ENCODE results near the gene TGFBRAP1.
"Not testable (repeated sequence)": the region's sequence is repeated elsewhere in the genome, so short reads cannot be mapped to it uniquely, and the experiment has no call there.

TGFBRAP1 gene

GRCh38 chr2:105358593-105358992 lies 29.1 kb upstream of the TGFBRAP1 start:
- no peak for DNase-seq (ENCODE audit: low read depth in 2 of 2)

DNA sequence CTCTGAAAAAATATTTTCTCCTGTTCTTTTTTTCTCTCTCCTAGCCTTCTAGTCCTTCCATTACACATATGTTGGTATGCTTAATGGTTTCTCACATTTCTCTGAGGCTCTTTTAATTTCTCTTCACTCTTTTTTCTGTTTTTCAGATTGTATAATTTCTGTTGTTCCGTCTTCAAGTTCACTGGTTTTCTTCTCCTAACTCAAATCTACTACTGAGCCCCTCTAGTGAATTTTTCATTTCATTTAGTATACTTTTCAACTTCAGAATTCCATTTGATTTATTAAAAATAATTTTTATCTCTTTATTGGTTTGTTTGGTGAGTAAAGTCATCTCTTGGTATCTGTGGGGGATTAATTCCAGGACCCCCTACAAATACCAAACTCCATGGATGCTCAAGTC lies 27.6 kb upstream of the TGFBRAP1 start:
- DNase-seq (ENCODE audit: low read depth in 2 of 2), result no peak

GRCh38 chr2:105344704-105345345 lies 15.3 kb upstream of the TGFBRAP1 start:
- DNase-seq (ENCODE audit: low read depth in 2 of 2), result no peak

- no peak for DNase-seq (ENCODE audit: low read depth in 2 of 2)
Measured at GRCh38 chr2:105339414-105339813, 9.9 kb upstream of the TGFBRAP1 start.

GRCh38 chr2:105338020-105338385 lies 8.5 kb upstream of the TGFBRAP1 start:
- no peak for DNase-seq (ENCODE audit: low read depth in 2 of 2)

DNA sequence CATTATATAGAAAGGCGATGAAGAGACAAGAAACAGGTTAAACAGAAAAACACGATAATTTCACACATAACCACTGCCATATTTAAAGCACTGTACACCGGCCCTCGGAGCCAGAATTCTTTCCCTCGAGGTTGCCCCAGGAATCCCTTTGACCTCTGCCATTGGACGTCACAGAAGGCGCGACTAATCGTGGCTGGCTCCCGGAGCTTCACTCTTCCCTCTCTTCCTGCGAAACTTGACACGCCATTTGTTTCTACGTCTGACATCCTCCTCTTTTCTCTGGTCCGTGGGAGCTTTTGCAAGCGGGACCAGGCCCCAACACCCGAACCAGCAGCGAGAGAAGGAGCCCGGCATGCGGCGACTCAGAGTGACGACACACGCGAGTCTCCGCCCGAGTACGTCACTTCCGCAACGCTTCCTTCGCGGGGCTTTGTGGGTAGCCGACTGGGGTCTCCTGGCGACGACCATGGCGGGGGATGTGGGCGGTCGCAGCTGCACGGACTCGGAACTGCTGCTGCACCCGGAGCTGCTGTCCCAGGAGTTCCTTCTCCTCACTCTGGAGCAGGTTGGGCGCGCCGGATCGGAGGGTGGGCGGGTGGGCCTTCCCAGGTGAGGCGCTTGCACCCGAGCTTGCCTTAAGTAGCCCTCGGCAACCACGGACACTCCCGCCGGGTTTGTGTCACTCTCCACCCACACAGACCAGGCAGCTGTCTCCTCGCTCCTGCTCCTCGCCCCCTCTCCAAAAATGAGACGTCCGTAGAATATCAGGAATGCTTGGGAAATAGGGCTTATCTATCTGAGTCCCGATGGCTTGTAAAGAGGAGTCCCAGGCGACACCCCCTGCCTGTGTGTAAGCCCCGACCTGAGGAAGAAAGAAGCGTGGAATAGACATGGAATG lies 7.8 kb upstream of the TGFBRAP1 start, which contains the start of gene C2orf49:
C2orf49 (plus strand) TSS at position 419 of the 898 bp plus-strand sequence; CDS start at position 467, 48 bp downstream.
- DNase-seq (ENCODE audit: low read depth in 2 of 2), result peak; percentile 72 to 79

DNA sequence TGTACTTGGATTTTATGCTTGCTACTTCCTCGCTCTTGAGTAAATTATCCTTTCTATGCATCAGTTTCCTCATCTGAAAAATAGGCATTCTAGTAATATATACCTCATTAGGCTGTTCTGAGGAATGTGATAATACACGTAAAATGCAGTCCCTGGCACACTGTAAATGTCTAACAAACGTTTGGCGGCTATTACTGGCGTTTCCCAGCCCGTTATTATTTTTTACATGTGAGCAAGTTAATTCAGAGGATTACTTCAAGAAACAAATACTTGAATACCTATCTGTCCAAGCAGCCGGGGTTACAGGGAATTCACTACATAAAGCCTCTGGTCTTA lies 7.2 kb upstream of the TGFBRAP1 start:
- no peak for DNase-seq (ENCODE audit: low read depth in 2 of 2)

DNA sequence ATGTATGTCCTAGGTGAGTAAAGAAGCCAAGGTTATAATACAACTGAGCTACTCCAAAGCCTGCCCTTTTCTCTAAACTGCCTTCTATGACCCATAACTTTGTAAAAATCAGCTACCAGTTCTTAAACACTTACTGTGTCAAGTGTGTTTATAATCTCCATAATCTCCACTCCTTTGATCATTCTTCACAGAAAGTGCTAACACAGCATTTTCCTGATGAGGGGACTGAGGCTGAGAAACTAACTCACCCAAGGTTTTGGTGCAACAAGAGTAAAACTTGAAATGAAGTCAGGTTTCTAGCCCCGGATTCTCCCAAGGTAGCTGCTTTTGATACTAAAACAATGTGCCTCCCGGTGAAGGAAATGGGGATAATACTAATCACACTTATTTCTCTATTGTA lies 5.9 kb upstream of the TGFBRAP1 start:
- DNase-seq (ENCODE audit: low read depth in 2 of 2), result no peak

DNA sequence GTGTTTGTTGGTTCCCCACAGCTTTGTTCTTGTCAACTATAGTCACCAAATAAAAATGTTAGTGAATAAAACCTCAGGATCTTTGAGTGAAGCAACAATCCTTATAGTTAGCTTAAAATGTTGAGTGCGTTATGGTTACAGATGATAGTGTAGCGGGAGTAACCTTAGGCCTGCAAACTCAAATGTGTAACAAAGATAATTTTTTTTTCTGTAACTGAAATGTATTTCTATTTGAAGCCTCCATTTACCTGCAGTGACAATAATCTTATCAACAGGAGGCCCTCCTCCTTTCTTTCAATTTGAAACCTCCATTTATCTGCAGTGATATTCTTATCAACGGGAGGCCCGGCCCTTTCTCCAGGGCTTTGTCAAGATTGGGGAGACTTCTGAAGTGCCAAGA lies 4.7 kb upstream of the TGFBRAP1 start:
- DNase-seq (ENCODE audit: low read depth in 2 of 2), result no peak

DNA sequence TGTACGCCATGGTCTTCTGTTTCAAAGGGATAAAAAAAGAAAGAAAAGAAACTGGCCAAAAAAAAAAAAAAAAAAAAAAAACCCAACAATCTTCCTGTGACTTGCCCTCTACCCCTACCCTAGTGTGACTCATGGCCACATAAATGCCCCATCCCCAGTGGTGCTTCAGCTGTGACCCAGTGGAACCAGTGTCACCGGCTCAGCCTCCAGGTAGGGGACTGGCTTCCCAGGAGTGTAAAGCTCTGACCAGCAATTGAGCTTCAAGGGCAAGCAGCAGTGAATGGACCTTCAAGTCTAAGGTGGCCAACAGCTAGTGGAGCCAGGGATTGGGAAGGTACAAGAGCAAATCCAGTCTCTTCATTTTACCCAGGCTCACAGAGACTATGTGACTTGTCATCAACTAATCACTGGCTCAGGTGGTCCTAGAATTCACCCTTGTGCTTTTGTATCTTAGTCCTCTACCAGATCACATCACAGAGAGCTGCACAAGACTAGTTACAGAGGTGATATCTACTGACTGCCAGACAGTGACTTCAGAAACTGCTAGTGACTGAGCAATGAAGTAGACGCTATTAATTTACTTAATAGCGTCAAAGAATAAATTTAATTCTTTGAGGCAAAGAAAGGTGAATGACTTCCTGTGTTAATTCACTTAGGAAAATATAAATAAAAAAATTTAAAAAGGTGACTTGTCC lies 1.3 kb upstream of the TGFBRAP1 start:
- DNase-seq (ENCODE audit: low read depth in 2 of 2), result no peak

DNA sequence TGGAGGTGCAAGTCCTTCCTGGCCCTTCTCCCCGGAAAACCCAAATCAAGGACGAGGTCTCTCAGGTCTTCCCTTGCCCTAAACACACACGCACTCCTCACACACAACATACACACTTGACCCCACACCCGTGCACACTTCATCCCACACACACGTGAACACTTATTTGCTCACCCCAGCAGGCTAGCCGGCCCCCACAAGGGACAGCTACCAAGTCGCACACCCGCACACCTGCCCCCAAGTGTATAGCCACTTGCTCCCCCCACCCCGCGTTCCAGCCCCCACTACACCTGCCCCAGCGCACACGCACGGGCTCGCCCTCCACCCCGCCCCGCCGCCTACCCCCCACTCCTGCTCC lies 359 bp downstream of the TGFBRAP1 start:
- DNase-seq (ENCODE audit: low read depth in 2 of 2), result no peak

DNA sequence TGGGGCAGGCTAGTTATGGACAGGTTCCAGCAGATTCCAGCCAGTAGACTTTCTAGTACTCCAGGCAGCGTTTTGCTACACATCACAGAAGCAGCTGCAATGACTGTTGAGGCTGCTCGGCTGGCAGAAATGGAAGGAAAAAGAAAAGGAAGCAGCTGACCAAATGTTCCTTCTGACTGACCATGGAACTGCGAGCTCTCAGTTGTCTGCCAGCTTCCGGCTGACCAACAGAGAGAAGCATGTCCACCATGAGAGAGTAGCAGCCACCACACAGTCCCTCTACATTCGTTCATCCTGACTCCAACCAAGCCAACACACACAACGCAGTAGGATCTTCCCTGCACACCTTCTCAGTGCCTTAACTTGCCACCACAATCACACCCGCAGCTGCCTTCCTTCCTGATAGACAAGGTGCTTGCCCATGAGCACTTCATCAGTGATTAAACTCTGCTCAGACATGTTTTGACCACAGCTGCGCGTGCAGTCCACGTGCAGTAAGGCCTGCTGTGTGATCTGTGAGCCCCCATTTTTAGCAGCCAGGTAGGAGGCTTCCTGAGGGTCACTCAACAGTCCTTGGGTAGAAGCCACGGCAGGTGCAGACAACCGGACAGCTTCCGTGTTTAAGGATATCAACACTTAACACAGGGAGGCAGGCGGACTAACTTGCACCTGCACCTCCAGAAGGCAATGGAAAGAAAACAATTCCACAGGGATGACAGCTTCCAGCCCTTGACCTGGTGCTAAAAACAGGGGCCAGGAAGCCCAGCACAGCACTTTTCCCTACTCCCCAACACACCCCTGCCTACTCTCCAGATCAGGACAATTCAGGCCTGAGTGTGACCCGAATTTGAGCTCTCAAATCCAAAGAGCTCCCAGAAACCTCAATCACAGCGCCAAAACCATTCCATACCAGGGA lies 996 bp downstream of the TGFBRAP1 start:
- DNase-seq (ENCODE audit: low read depth in 2 of 2), result no peak

GRCh38 chr2:105327690-105328089 lies 1.8 kb downstream of the TGFBRAP1 start:
- no peak for DNase-seq (ENCODE audit: low read depth in 2 of 2)

DNA sequence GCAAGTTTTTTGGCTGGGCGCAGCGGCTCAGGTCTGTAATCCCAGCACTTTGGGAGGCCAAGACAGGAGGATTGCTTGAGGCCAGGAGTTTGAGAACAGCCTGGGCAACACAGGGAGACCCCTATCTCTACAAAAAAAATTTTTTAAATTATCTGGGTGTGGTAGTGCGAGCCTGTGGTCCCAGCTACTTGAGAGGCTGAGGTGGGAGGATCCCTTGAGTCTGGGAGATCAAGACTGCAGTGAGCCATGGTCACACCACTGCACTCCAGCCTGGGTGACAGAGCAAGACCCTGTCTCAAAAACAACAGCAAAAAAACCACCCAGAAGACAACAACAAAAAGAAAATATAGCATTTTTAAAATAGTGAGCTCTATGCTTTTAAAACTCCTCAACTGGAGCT lies 2.3 kb downstream of the TGFBRAP1 start:
- not testable (repeated sequence) for DNase-seq (ENCODE audit: low read depth in 2 of 2)

GRCh38 chr2:105325389-105325963 lies 4.1 kb downstream of the TGFBRAP1 start:
- DNase-seq (ENCODE audit: low read depth in 2 of 2), result no peak

DNA sequence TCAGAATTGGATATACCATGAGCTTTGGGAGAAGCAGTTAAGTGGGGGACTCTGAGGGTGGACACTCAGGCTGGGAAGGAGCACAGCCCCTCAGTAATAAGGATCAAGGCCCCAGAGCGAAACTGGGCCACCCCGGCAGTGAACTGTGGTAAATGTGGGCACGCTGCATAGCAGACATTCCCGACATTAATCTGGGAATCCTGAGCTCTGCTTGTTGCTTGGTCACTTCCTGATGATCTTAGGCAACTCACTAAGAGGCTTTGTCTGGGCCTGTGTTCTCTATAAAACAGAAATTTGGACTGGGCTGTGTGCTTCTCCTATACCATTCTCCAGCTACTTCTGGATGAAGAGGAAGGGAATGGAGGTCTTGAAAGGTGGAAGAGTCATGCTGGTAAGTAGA lies 4.8 kb downstream of the TGFBRAP1 start:
- DNase-seq (ENCODE audit: low read depth in 2 of 2), result no peak

DNA sequence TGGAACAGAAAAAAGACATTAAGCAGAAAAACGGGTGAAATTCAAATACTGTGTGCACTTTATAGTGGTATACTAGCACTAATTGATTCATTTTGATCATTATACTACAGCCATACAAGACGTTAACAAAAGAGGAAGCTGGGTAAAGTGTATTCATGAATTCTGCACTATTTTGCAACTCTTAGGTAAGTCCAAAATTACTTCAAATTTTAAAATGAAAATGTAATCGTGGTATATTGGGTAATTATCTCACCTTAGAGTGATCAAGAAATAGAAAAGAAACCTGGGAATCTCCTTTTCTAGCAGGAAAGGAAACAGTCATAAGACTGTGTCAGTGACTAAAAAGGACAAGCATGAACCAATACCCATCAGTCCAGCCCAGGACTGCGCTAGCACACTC lies 5.4 kb downstream of the TGFBRAP1 start:
- DNase-seq (ENCODE audit: low read depth in 2 of 2), result no peak

DNA sequence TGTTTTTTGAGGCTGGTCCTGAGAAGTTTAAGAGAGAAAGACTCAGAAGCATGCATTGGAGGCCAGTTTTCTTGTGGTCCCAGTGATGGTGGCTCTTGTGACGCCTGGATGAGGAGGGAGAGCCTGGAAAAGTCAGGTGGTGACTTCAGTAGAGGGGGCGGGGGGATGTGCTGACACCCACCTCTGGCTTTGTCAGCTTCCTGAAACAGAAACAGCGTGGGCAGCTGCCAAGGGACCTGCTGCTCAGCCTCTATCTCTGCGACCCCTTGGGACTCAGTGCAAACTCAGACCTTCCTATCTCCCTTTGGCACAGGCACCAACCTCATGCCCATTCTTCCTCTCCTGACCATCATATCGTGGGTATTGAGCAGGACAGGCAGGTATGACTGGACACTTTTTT lies 6.4 kb downstream of the TGFBRAP1 start:
- DNase-seq (ENCODE audit: low read depth in 2 of 2), result no peak

GRCh38 chr2:105321875-105322646 lies 7.5 kb downstream of the TGFBRAP1 start:
- no peak for DNase-seq (ENCODE audit: low read depth in 2 of 2)

GRCh38 chr2:105320651-105321215 lies 8.8 kb downstream of the TGFBRAP1 start:
- no peak for DNase-seq (ENCODE audit: low read depth in 2 of 2)

All from stimulated activated CD8-positive, alpha-beta memory T cell treated with anti-CD3 and anti-CD28 coated beads, Interleukin-2, amount 100 ng/mL, for 1 hour (primary cell).